Nephron progenitor cell (in vitro differentiated cells): Measurements from ENCODE around the gene NXNL1.
"Not testable (repeated sequence)": the region's sequence is repeated elsewhere in the genome, so short reads cannot be mapped to it uniquely, and the experiment has no call there.

Source experiments
- DNase-seq: peaks from one replicate; pipeline ENCODE4 v3.0.0; 2021
- H3K27ac Mint-ChIP-seq: 2 replicates; pipeline ENCODE4 v1.8.0; 2021; ENCODE audit warnings: mild to moderate bottlenecking, moderate library complexity, mixed read lengths
- H3K27me3 Mint-ChIP-seq: 2 replicates; pipeline ENCODE4 v1.8.0; 2021; ENCODE audit warnings: mild to moderate bottlenecking, low read depth, mixed read lengths; ENCODE audit not compliant: poor library complexity
- H3K36me3 Mint-ChIP-seq: 2 replicates; pipeline ENCODE4 v1.8.0; 2021; ENCODE audit warnings: low read depth, mixed read lengths
- H3K4me1 Mint-ChIP-seq: 2 replicates; pipeline ENCODE4 v1.8.0; 2021; ENCODE audit warnings: mixed read lengths
- H3K4me3 Mint-ChIP-seq: 2 replicates; pipeline ENCODE4 v1.8.0; 2021; ENCODE audit warnings: mild to moderate bottlenecking, moderate library complexity, mixed read lengths
- H3K9me3 Mint-ChIP-seq: 2 replicates; pipeline ENCODE4 v1.8.0; 2021; ENCODE audit warnings: mild to moderate bottlenecking, moderate library complexity, mixed read lengths
- TF ChIP-seq, protein P1 (sequence below): fragments of 200-600 bp; sonication (generic); IDR thresholded peaks from 2 replicates; pipeline ENCODE4 v1.5.0; 2021; ENCODE audit warnings: antibody characterized with exemption

The NXNL1 gene

DNA sequence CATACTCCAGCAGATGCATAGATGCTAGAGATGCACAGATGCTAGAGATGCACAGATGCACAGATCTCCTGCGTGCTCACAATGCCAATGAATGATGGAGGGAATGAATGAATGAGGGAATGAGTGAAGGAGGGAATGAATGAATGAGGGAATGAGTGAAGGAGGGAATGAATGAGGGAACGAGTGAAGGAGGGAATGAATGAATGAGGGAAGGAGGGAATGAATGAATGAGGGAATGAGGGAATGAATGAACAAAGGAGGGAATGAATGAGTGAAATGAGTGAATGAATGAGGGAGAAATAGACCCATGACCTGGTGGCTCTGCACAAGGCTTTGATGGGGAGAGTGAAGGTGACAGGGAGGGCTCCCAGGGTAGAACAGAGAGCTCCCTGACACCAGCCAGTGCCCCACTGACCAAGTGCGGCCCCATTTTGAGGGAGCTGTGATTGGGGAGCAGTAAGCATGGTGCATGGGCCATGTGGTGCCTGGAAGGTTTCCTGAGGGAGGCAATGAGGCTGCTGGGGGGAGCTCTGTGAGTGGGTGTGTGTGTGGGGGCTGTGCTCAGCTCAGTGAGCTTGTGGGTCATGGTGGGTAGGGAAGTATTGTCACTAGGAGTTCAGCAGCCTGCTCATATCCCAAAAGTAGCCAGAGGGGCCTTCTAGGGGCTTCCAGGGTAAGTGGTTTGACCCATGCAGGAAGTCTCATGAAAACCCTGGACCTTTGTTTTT lies 22.3 kb upstream of the NXNL1 start:
- peaks cover 16% of the 10 kb centered on the region for H3K27me3 Mint-ChIP-seq
- peaks cover 4% of the 10 kb centered on the region for H3K36me3 Mint-ChIP-seq
- H3K4me1 Mint-ChIP-seq, result peaks cover 35% of the 10 kb centered on the region
- H3K4me3 Mint-ChIP-seq, result no peak overlapping the region
- H3K27ac Mint-ChIP-seq, result no peak overlapping the region
- no peaks in the 10 kb centered on the region for H3K9me3 Mint-ChIP-seq
- DNase-seq, result no peak
- TF ChIP-seq, protein P1, sequence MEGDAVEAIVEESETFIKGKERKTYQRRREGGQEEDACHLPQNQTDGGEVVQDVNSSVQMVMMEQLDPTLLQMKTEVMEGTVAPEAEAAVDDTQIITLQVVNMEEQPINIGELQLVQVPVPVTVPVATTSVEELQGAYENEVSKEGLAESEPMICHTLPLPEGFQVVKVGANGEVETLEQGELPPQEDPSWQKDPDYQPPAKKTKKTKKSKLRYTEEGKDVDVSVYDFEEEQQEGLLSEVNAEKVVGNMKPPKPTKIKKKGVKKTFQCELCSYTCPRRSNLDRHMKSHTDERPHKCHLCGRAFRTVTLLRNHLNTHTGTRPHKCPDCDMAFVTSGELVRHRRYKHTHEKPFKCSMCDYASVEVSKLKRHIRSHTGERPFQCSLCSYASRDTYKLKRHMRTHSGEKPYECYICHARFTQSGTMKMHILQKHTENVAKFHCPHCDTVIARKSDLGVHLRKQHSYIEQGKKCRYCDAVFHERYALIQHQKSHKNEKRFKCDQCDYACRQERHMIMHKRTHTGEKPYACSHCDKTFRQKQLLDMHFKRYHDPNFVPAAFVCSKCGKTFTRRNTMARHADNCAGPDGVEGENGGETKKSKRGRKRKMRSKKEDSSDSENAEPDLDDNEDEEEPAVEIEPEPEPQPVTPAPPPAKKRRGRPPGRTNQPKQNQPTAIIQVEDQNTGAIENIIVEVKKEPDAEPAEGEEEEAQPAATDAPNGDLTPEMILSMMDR, result no peak

DNA sequence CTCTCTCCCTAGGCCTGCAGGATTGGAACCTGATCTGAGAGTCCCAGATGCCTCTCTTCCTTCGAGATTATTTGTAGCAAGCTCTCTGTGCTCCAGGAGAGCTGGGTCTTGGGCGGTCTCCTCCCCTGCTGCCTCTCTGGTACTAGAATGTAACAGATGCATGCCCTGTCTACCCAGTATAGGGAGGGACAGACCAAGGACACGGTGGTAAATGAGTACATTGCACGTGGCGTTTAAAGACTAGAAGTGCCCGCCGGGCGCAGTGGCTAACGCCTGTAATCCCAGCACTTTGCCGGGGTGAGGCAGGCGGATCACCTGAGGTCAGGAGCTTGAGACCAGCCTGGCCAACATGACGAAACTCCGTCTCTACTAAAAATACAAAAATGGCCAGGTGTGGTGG lies 21.3 kb upstream of the NXNL1 start:
- Mint-ChIP-seq H3K27me3 (peaks cover 11% of the 10 kb centered on the region), H3K4me1 (peaks cover 30% of the 10 kb centered on the region), H3K27ac (peak overlapping the region; percentile 42), H3K4me3 (no peak overlapping the region), H3K9me3 (no peaks in the 10 kb centered on the region), H3K36me3 (peaks cover 4% of the 10 kb centered on the region)
- TF ChIP-seq, protein P1, result no peak
- no peak for DNase-seq

DNA sequence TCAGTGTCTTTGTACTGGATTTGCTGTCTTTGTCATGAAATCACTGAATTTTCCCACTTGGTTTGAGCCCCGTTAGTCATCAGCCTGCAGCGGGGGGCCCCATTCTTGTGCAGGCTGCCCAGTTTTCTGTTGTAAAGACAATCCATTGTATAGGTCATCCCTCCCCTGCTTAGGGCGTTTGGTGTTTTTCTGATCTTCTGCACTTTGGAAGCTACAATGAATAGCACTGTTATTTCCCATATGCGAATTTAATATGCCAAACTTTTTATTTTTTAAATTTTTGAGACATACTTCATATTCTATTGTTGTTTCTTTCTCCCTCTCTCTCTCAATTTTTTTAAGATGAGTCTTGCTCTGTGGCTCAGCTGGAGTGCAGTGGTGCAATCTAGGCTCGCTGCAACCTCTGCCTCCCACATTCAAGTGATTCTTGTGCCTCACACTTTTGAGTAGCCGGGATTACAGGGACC lies 18.6 kb upstream of the NXNL1 start:
- no peak overlapping the region for H3K4me3 Mint-ChIP-seq
- peak overlapping the region; percentile 60 for H3K27ac Mint-ChIP-seq
- DNase-seq, result no peak
- no peaks in the 10 kb centered on the region for H3K9me3 Mint-ChIP-seq
- TF ChIP-seq, protein P1, result no peak
- peaks cover 4% of the 10 kb centered on the region for H3K36me3 Mint-ChIP-seq
- H3K4me1 Mint-ChIP-seq, result peaks cover 35% of the 10 kb centered on the region
- peaks cover 3% of the 10 kb centered on the region for H3K27me3 Mint-ChIP-seq

DNA sequence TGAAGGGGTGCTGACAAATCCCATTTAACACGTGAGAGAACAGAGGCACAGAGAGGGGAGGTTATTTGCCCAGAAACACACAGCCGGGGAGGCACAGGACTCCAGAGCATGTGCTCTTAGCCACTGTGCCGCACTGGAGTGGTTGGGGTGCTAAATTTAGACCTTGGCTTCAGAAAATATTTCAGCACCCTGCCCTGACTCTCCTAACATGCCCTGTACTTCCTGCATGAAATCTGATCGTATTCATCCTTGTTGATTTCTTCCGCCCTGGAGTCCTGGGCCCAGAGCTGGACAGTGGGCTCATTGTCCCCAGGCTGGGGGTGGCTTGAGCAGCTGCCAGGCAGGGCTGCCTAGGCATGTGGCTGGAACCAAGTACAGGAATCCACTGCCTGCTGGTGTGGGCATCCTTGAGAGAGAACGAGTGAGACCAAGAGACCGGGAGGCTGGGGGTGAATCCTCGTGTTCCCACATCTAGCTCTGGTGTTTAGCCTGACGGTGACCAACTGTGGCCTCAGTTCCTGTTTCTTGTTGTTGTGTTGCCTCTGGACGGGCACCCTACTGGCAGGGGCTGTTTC lies 14.9 kb upstream of the NXNL1 start:
- H3K36me3 Mint-ChIP-seq, result peaks cover 4% of the 10 kb centered on the region
- H3K27ac Mint-ChIP-seq, result no peak overlapping the region
- H3K4me3 Mint-ChIP-seq, result no peak overlapping the region
- peaks cover 3% of the 10 kb centered on the region for H3K27me3 Mint-ChIP-seq
- TF ChIP-seq, protein P1, result no peak
- no peaks in the 10 kb centered on the region for H3K9me3 Mint-ChIP-seq
- no peak for DNase-seq
- peaks cover 31% of the 10 kb centered on the region for H3K4me1 Mint-ChIP-seq

DNA sequence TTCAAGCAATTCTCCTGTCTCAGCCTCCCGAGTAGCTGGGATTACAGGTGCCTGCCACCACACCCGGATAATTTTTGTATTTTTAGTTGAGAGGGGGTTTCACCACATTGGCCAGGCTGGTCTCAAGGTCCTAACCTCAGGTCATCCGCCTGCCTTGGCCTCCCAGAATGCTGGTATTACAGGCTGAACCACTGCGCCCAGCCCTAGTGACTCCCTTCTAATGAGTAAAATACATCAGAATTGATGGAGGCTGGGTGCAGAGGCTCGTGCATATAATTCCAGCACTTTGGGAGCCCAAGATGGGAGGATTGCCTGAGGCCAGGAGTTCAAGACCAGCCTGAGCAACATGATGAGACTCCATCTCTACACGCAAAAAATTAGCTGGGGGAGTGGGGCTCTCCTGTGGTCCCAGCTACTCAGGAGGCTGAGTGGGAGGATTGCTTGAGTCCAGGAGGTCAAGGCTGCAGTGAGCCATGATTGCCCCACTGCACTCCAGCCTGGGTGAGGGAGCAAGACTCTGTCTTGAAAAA lies 14.3 kb upstream of the NXNL1 start:
- not testable (repeated sequence) for H3K27ac Mint-ChIP-seq, H3K27me3 Mint-ChIP-seq, H3K36me3 Mint-ChIP-seq, DNase-seq, H3K9me3 Mint-ChIP-seq, H3K4me3 Mint-ChIP-seq
- H3K4me1 Mint-ChIP-seq, result peaks cover 31% of the 10 kb centered on the region

DNA sequence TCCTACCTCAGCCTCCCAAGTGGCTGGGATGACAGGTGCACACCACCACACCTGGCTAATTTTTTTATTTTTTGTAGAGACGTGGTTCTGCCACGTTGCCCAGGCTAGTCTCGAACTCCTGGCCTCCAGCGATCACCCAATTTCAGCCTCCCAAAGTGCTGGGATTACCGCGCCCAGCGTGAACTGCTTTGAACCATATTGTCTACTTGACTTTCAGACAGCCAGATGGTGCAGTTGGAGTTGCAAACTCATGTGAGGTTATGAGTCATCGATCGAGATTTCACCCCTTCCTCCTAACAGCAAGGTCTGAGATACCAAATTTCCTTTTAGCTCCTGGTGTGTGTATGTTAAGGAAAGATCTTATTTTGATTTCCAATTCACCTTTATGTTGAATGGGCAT lies 12.3 kb upstream of the NXNL1 start:
- H3K27ac Mint-ChIP-seq, result no peak overlapping the region
- H3K4me1 Mint-ChIP-seq, result peaks cover 36% of the 10 kb centered on the region
- no peaks in the 10 kb centered on the region for H3K9me3 Mint-ChIP-seq
- peaks cover 4% of the 10 kb centered on the region for H3K36me3 Mint-ChIP-seq
- H3K27me3 Mint-ChIP-seq, result peaks cover 3% of the 10 kb centered on the region
- DNase-seq, result no peak
- H3K4me3 Mint-ChIP-seq, result peak overlapping the region; percentile 62
- TF ChIP-seq, protein P1, result no peak
